GF-D8 (cell line): ENCODE data around the gene MCM3AP.
"Not testable (repeated sequence)": the region's sequence is repeated elsewhere in the genome, so short reads cannot be mapped to it uniquely, and the experiment has no call there.

Experiments used
- DNase-seq: peaks from one replicate; lab custom pipeline; 2025; lab: John Stamatoyannopoulos, UW

Gene MCM3AP

DNA sequence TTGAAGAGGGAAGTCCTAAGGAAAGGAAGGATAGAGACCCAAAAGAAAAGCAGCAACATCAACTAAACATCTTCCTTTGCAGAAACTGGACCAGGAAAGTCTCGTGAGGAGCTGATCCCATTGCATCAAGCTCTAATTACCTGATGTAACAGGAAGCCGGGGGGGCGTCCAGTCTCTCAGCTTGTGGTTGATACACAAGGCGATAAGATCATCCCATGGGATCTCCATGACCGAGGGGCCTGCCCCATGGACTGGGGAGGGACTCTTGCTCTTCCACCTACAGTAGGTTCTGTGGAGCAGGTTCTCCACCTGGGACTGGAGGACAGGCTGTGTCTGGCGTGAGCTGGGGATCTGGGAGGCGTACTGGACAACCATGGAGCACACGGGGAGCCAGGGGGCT, 42.1 kb downstream of the MCM3AP start:
- peak; percentile 43 for DNase-seq

DNA sequence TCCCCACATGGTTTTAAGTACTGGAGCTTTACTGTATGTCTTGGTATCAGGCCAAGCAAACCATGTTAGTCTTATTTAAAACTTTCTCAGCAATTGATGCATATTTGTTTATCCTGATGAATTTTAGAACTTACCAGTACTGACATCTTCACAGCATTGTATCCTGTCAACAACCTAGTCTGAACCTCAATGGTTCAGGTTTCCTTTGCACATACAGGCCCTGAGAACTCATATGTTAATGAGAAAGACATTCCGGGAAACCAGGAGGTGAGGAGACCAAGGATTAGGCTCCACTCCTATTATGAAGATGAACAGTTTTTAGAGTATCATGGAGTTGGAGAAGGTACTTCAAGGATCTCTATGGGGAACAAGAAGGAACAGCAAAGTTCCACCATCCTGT, 43.8 kb downstream of the MCM3AP start:
- not testable (repeated sequence) for DNase-seq

DNA sequence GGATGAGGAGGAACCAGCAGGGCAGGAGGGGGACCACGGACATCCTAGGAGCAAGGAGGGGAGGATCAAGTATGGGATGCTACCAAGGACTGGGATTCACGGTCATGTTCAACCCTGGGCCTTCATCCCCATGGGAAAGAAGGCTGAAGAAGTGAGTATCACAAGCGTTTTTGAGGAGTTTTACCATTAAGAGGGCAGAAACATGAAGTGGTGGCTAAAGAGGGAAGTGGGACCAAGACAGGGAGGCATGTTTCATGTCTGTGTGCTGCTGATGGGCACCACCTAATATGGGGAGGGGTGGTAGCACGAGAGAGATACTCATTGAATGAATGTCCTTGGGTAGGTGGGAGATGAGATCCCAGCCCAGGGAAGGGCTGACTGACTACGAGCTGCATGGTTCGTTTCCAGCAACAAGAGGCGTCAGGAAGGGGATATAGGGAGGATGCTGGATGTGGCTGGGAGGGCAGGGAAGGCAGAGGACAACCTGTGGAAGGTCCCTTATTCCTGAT, 45.5 kb downstream of the MCM3AP start:
- no peak for DNase-seq

DNA sequence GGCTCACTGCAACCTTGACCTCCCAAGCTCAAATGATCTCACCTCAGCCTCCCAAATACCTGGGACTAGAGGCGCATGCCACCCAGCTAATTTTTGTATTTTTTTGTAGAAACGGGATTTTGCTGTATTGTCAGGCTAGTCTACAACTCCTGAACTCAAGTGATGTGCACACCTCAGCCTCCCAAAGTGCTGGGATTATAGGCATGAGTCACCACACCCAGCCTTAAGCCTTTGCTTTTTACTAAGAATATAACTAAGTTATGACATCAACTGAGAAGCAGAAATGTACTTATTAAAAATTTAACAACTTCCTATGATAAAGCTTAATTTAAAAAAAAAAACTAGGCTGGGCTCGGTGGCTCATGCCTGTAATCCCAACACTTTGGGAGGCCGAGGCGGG, 47.9 kb downstream of the MCM3AP start:
- no peak for DNase-seq

DNA sequence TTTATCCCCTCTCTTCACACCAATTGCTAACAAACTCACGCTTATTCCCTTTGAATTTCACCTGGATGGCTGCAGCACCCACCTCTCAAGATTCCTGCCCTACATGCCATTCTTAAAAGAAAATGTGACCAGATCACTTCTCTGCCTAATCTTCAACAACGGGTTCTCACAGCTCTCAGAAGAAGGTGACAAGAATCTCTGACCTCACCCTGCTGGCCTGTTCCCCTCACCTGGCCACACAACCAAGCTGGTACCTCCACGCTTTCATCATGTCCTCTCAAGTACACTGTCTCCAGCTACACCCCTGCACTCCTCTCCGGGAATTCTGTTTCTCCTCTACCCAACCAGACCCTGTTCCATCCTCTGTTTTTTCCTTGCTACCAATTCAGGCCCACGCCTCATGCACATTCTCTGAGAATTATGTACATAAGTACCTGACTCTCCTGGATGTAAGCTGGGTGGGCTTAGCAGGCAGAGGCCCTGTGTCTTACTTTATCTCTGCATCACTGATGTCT, 50.9 kb downstream of the MCM3AP start:
- no peak for DNase-seq

DNA sequence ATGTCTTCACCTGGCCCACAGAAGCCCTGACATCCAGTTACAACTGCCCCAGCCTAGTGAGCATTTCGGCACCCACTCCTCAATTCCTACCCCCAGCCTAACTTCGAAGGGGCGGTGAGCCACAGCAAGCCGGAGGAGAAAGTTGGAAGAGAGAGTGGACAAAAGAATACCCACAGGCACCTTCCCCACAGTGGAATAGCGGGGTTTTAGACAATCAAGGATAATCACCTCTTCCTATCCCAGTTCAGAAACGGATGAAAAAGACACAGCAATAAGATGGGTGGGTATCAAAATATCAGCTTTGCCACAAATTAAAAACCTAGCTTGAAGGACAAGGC, 55.5 kb downstream of the MCM3AP start:
- DNase-seq: no peak

DNA sequence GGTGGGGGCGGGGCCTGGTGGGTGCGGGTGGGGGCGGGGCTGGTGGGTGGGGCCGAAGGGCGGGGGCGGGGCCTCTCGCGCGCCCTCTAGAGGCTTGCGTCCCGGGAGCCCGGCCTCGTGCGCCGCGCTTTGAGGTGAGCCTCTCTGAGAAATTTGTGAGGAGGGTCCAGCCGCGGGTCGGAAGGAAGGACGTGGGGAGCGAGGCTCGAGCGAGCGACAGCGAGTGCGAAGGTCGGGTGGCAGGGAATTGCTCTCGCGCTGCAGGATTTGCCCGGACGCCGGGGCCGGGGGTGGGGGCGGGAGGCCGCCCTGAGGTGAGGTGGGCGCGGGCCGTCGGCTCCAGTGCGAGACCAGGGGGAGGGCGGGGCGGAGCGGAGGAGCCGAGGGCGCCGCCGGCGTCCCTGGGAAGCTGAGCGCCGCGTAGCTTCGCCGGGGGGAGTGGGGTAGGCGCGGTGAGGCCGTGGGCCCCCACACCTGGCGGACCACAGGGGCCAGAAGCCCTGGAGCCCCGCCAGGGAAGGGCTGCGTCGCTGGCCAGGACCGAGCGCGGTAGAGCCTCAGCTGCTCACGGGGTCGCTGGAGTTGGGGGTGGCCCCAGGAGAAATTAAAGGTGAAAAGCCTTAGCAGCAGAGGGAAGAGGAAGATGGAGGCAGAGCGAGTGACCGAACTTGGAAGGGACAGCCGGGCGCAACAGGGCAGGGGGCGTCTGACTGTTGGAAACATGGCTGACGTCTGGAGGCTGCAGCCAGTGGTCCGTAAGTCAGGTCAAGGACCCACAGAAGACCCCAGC, 56.1 kb downstream of the MCM3AP start:
- no peak for DNase-seq

DNA sequence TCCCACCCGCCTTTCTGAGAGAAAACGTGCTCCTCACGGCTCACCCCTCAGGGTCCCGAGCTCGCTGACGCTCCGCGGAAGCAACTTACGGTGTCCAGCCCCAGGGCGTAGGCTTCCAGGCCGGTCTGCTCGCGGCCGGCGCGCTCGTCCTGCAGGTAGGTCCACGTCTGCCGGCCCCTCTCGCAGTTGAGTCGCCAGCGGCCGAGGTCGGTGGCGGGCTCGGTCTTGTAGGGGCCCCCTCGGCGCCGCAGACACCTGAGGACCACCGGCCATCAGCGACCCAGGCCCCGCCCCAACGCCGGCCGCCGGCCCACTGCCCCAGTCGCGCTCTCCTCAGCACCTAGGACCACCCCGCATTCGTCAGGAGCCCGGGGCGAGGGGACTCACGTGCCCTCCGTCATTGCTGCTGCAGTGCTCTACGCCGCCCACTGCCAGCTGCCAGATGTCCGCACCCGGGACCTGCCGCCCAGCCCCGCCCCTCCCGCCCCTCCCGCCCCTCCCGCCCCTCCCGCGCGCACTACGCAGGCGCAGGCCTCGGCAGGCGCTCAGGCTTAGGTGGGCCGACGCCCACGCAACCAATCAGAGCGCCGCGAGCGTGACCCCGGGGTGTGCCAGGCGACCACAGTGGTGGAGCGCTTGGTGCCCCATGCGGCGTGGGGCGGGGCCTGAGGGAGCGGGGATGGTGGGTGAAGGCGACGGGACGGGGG, 56.9 kb downstream of the MCM3AP start, which contains the start of gene LSS:
Gene LSS, minus strand, starts transcription at position 430 of the 707 bp plus-strand sequence. Its CDS starts 29 bp downstream, at position 401.
- peak; percentile 96 for DNase-seq

DNA sequence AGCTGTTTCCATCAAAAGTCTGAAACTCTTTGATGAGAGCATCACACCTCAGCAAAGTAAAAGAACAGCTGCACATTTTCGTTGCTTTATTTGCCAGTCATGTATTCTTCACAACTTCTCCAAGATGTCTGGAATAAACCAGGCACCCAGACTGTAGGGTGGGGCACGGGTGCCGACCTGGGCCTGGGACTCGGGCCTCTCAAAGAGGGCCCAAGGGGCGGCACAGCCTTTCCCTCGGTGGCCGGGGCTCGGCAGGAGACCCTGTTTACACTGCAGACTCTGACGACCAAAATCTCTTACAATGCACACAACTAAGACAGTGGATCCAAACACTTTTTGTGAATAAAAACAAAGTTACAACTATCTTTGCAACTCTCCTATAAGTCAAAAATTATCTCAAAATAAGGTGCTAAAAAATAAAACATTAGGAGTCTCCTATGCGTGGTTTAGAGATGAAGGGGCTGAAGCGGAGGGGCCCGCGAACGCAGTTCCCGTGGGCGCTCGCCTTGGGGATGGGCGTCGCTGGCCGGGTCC, 57.5 kb downstream of the MCM3AP start:
- no peak for DNase-seq

DNA sequence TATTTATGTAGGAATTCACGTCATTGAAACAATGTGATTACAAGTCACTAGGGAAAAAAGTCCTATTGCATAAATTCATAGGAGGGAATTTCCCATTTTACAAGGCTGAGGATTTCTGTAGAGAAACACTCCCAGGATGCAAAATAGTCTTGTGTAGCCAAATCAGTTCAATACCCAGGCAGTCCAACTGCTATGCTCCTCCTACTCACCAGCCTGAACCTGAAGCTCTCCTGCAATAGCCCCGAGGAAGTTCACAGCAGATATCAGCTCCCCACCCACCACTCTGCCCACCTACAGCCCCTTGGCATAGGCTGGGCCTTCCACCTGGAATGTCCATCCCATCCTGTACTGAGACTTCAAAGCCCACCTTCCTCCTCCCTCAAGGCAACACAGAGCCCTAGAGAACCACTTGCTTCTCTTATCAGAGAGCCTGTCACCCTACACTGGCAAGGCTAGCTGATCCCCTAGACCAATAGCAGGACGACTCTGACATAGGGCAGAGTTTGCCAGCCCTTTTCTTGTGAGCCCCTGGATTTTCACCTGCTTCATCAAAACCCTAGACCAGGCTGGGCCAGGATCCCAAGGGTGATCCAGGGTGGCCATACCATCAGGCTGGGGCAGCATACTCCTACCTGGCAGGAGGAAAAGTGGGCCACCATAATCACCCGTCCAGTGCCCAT, 58.4 kb downstream of the MCM3AP start:
- peak; percentile 7 for DNase-seq

DNA sequence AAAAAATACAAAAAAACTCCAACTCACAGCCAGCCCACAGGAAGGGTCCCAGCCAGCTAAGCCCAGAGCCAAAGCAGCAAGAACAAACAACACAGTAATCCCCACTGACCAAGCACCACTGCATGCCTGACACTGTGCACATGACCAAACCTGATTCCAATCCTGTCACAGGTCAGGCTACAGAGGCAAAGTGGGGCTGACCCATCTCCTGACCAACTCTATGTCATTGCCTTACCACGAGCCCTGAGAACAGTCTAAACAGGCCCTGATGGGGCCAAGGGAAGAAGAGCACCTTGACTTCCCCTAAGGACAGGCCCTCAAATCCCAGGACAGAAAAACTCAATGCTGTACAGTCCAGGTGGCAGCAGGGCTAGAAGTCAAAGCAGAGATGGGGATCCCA, 59.3 kb downstream of the MCM3AP start:
- DNase-seq: no peak

DNA sequence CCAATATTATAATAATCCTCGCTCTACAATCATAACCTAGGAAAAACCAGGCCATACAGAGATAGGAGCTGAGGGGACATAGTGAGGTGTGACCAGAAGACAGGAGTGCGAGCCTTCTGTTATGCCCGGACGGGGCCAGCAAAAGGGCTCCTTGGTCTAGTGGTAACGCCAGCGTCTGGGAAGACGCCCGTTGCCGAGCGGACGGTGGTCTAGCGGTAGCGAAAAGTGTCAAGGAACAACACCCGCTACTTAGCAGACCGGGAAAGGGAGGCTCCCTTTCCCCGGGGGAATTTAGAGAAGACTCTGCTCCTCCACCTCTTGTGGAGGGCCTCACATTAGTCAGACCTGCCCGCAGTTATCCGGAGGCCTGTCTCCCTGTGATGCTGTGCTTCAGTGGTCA, 61.8 kb downstream of the MCM3AP start:
- DNase-seq: not testable (repeated sequence)

DNA sequence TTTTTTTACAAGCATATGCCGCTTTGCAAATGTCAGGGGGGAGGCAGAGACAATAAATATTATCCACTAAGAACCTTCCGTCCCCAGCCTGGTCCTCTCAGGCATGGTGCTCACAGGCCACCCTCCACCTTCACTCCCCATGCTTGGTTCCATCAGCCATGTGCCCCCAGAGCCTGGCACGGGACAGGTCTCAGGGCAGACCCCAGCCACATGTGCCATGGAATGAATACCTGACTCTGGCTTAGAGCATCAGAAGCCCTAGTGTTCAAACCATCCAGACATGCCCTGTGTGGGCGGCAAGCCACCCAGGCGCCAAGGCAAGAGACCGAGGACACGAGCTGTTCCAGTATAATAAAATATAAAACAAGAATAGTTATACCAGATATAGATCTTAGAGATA, 62.2 kb downstream of the MCM3AP start:
- DNase-seq: no peak

DNA sequence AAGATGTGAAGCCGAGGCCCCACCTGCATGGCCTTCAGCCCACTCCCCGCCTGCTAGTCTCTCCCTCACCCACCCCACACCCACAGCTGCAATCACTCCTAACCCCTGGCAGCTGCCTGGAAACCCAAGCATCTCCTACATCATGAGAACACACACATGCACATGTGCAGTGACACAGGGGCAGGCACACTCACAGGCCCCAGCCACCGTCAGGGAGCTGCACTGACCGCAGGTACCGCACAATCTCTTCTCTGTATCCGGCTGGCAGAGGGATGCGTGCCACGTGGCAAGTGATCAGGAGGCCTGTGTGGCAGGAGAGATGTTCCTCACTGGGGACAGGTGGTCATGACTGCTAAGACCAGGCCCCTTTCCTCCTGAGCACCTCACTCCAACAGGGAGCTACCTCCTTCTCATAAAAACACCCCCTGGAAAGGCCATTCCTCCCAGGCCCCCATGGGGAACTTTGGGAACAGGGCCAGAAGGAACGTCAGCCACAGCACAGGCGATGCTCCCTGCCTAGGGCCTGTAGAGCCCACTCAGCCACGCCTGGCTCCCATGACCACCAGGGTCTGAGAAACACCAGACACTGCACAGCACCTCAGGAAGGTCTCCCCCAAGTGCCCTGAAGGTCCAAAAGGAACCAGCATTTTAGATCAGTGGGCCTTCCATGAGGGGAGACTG, 62.8 kb downstream of the MCM3AP start:
- DNase-seq: no peak

DNA sequence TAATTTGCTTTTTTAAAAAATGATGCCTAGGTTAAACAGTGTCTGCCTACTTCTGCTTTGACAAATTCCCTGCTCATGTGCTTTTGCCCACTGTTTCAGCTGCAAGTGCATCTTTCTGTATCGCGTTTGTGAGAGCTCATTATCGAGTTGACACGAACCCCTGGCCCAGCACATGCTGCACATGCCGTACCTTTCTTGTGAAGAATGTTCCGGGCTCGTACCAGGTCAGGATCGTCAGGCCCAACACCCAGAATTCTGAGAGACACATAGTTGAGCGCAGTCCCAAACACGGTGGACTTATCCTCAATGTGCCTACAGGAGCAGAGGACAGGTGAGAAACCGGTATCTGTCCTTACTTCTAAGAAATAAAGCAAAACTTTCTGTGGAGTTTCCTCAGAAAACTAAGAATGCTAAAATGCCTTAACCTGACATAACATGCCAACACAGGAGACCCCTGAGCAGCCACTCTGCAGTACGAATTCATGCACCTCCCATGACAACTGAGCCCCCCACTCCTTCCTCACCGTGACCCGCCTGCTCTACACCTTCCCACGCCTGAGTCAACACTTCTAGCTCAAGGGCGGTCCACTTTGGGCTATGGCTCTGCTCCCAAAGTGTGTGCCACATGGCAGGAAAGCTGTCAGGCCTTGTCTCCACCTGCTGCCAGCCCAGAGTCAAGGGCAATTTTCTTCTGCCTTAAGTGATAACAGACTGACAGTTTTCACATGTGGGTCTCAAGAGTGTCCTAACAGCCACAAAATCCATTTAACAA, 63.6 kb downstream of the MCM3AP start:
- no peak for DNase-seq

DNA sequence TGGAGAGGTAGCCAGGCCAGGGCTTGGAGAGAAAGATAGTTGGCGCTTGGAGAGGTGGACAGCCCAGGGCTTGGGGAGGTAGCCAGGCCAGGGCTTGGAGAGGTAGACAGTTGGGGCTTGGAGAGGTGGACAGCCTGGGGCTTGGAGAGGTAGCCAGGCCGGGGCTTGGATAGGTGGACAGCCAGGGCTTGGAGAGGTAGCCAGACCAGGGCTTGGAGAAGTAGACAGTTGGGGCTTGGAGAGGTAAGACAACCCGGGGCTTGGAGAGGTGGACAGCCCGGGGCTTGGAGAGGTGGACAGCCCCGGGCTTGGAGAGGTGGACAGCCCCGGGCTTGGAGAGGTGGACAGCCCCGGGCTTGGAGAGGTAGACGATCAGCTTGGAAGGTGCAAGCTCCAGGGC, 64.6 kb downstream of the MCM3AP start:
- no peak for DNase-seq

DNA sequence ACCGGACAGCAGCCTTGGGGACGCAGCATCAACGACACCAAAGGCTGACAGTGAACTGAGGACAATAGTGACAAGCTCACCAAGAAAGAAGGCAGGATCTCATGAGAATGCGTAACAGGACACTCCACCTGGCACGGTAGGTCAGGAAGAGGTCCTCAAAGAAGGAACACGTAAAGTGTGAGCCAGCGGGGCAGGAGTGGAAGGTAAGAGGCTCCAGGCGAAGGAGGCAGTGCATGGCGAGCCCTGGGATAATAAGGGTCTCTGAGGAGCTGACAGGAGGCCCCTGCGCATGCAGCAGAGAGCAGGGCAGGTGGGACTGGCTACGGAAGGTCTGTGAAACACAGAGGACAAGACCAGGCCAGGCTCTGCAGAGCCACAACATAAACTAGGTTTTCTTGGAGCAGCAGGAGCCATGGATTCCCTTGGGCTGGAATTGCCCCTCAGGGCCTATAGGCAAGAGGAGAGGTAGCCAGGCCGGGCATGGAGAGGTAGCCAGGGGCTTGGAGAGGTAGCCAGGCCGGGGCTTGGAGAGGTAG, 65.1 kb downstream of the MCM3AP start:
- DNase-seq: no peak

DNA sequence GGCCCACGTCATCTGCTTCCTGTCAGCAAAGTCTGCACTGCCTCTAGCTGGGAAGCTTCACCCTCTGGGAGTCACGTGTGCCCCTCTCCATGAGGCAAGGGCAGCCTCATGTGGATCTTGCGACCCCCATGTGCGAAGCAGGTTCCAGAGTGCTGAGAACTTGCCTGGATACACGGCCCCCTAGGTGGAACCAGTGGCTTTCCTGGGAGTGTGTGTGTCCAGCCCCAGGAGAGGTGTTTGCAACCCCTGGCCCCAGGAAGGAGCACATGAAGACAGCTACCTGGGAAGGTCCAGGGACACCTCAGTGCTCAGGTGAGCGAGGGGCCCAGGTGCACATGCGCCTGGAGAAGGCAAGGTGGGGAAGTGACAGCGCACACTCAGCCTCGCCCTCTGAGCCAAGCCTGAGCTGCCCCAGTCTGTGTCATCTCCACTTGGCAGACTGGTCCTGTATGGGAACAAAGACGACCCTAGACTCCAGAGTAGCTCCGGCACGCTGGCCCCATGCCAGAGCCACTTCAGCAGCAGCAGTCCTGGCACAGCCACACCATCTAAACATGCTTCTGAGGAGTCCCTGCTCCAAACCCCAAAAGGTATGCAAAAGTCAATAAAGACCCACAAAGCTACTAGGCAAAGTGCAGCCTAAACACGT, 65.7 kb downstream of the MCM3AP start:
- DNase-seq: no peak

DNA sequence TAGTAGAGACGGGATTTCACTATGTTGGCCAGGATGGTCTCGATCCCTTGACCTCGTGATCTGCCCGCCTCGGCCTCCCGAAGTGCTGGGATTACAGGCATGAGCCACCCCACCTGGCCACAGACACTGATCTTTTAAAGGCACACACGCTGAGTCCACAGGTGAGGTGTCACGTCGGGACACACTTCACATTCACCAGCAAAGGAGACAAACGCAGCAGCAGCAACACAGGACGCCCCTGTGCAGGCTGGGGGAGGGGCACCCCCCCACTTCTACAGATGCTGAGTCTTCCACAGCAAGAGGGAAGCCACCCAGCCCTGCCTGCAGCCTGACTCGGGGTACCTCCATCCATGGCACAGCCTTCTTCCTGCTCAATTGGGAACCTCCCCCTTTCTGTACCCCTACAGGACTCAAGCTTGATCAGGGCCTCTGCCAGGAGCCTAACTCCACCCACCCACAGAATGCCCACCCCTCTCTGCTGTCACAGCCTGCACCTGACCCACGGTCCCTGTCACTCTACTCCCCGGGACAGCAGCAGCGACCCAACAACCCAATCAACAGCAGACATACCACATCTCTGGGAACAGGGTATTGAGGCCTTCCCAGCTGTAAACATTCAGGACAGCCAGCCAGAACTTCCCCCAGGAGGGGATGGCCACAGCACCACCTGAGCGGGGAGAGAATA, 66.4 kb downstream of the MCM3AP start:
- DNase-seq: no peak
